Measurements from ENCODE around the gene ACTR10. TPM values are rescaled to one million over a fixed set of nuclear protein-coding genes. Genes with fewer than 3 reads are reported as not detected.
A peak's percentile ranks its signal among the peaks of the same experiment; 100 is the strongest.

ACTR10 gene
- total and polyA plus RNA-seq, 9 of the 15 experiments (the other 6 are each of a cell fraction or from before 2014, with no cell fraction given), result 22.0 to 66.1 (median 34.1) TPM

- TF ChIP-seq CHD7 (IDR thresholded peaks at IDR 0.05; ENCODE audit: low read depth, low read length), result no peak
- no peak for TF ChIP-seq HLTF (IDR thresholded peaks at IDR 0.05)
- TF ChIP-seq MEF2D (tag; conservative IDR thresholded peaks at IDR 0.05; ENCODE audit: low read depth), result no peak
- TF ChIP-seq HDGF (IDR thresholded peaks at IDR 0.05), result no peak
- TF ChIP-seq POLR2AphosphoS5 (IDR thresholded peaks at IDR 0.05; ENCODE audit: control insufficient read depth, insufficient read depth, low read depth, low read length), result no peak
- 0 out of 2 replicates have a peak, but pooled peaks have one; percentile 26 for TF ChIP-seq SUPT5H (IDR thresholded peaks at IDR 0.05)
- TF ChIP-seq WHSC1 (IDR thresholded peaks at IDR 0.05; ENCODE audit: low read length), result no peak
- TF ChIP-seq RBM17 (IDR thresholded peaks at IDR 0.05; ENCODE audit: borderline replicate concordance, low read depth, low read length), result no peak
- no peak for TF ChIP-seq ZKSCAN8 (CRISPR knock-in tag; IDR thresholded peaks at IDR 0.05)
- no peak for TF ChIP-seq RBM15 (IDR thresholded peaks at IDR 0.05; ENCODE audit: insufficient read depth, low read length)
- TF ChIP-seq ELF4 (CRISPR knock-in tag; IDR thresholded peaks at IDR 0.05), result no peak
- TF ChIP-seq MAFK (IDR thresholded peaks at IDR 0.05; ENCODE audit: low read length), result peak; percentile 66
- TF ChIP-seq TFAM (CRISPR knock-in tag; conservative IDR thresholded peaks at IDR 0.05), result no peak
- peak; percentile 32; the same call in 1 of the 2 replicates for TF ChIP-seq PHF8 (IDR thresholded peaks at IDR 0.05; ENCODE audit: borderline replicate concordance, low read length)
- TF ChIP-seq GTF2F1 (IDR thresholded peaks at IDR 0.05; ENCODE audit: low read depth, low read length), result 0 out of 2 replicates have a peak, but pooled peaks have one; percentile 15
- no peak for TF ChIP-seq ERF (CRISPR knock-in tag; IDR thresholded peaks at IDR 0.05)
- TF ChIP-seq HIVEP1 (CRISPR knock-in tag; IDR thresholded peaks at IDR 0.05), result no peak
- TF ChIP-seq SP2 (IDR thresholded peaks at IDR 0.05; ENCODE audit: extremely low read depth, low read depth, low read length, poor library complexity, severe bottlenecking), result no peak
These were observed 38.6 kb downstream of the ACTR10 start (continued) for GRCh38 chr14:58238252-58239243.
